Measurements from ENCODE around the gene POGLUT2. TPM values are rescaled to one million over a fixed set of nuclear protein-coding genes. Genes with fewer than 3 reads are reported as not detected.

Gene POGLUT2
- total RNA-seq, 6 donors from 2014 or later: 1.6 to 8.4 (median 3.8) TPM

DNA sequence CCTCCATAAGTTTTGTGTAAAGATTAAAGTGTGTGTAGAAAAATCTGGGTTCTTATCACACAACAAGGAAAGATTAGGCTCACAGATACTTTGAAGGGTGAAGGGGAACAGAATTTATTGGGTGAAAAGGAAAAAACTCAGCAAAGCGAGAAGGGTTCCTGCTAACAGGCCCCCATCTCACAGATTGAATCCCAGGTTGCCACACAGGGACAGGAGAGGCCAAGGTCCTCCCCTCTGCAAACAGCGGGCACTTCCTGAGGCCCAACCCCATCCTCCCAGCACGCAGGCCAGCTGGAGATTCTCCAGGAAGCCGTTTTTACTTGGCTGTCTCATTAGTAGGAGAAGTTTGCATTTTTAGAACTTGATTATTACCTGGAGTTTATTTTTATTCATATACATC is 31.9 kb upstream of the POGLUT2 start:
- H3K36me3 ChIP-seq: peaks cover 0 to 39% (median 0%) of the 10 kb centered on the region in 4 donors
- H3K4me3 ChIP-seq: no peak overlapping the region
- no peak for DNase-seq
- TF ChIP-seq EP300 (IDR thresholded peaks at IDR 0.05) (no peak), POLR2A (IDR thresholded peaks at IDR 0.05) (no peak), POLR2AphosphoS5 (IDR thresholded peaks at IDR 0.05) (no peak)
- TF ChIP-seq, protein P1, sequence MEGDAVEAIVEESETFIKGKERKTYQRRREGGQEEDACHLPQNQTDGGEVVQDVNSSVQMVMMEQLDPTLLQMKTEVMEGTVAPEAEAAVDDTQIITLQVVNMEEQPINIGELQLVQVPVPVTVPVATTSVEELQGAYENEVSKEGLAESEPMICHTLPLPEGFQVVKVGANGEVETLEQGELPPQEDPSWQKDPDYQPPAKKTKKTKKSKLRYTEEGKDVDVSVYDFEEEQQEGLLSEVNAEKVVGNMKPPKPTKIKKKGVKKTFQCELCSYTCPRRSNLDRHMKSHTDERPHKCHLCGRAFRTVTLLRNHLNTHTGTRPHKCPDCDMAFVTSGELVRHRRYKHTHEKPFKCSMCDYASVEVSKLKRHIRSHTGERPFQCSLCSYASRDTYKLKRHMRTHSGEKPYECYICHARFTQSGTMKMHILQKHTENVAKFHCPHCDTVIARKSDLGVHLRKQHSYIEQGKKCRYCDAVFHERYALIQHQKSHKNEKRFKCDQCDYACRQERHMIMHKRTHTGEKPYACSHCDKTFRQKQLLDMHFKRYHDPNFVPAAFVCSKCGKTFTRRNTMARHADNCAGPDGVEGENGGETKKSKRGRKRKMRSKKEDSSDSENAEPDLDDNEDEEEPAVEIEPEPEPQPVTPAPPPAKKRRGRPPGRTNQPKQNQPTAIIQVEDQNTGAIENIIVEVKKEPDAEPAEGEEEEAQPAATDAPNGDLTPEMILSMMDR (IDR thresholded peaks at IDR 0.05): no peak
- 24 to 29% methylated on average over 4 of the region's 4 CpGs for WGBS, 2 donors
- H3K27me3 ChIP-seq: no peaks in the 10 kb centered on the region
- no peak for ATAC-seq (ENCODE audit: low FRiP score in 2 of 2)
- peaks cover 0 to 4% (median 2%) of the 10 kb centered on the region in 4 donors for H3K4me1 ChIP-seq
- H3K27ac ChIP-seq: no peak overlapping the region
- H3K9me3 ChIP-seq: no peaks in the 10 kb centered on the region

DNA sequence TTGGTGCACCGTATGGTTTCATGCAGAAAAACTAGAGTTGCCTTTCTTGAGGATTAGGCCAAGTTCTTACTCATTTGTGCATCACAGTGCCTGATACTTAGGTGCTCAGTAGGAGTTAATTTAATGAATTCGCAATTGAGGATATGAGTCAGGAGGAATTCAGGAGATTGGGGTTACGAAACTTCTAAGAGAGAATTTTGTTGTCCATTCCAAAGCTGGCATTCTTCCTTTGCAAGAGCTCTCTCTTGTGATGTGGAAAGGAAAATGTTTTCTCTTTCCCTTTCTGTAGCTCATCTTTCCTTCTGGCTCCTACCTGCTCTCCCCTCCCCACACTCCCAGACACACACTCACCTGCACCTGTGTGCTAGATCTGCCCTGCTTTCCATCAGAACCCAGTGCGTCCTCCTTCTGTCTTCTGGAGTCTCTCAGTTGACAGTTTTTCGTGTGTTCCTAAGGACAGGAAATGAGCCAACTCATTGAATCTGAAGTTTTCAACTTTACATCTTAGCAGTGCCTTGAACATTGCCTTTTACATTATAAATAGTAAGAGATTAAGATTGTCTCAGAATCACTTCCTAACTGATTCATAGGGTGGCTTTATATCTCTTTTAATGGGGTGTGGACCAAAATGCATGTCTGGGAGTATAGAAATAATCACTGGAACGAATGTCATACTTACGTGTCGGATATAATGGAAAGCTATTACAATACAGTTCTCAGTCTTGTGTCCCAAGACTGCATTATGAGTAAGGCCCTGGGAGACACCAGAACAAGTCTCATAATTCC is 27.3 kb upstream of the POGLUT2 start:
- 78 to 86% methylated on average over 8 of the region's 8 CpGs for WGBS, 2 donors
- no peak for DNase-seq

DNA sequence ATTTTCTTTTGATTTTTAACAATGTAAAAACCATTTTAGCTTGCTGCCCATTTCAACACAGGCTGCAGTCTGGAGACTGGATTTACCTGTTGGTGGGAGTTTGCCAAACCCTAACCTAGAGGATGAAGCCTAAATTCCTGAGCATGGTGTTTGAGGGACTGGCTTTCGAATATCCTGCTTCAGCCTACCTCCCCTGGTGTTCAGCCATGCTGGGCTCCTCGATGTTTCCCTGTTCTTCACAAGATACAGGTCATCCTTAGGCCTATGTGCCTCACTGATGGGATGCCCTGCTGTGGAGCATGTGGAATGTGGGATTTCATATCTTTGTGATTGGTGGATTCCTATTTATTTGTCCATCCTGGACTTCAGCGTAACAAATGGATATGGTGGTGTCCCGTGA is 26.6 kb upstream of the POGLUT2 start:
- no peaks in the 10 kb centered on the region for H3K4me1 ChIP-seq
- H3K27me3 ChIP-seq: no peaks in the 10 kb centered on the region
- H3K9me3 ChIP-seq: no peaks in the 10 kb centered on the region
- peaks cover 0 to 50% (median 6%) of the 10 kb centered on the region in 4 donors for H3K36me3 ChIP-seq
- H3K4me3 ChIP-seq: no peak overlapping the region
- ATAC-seq (ENCODE audit: low FRiP score in 2 of 2) (no peak), DNase-seq (no peak)
- no peak overlapping the region for H3K27ac ChIP-seq
- no peak for TF ChIP-seq EP300 (IDR thresholded peaks at IDR 0.05)
- no peak for TF ChIP-seq POLR2AphosphoS5 (IDR thresholded peaks at IDR 0.05)
- TF ChIP-seq, protein P1 (IDR thresholded peaks at IDR 0.05): no peak
- TF ChIP-seq POLR2A (IDR thresholded peaks at IDR 0.05): no peak
- WGBS, 2 donors: 86 to 95% methylated on average over 4 of the region's 4 CpGs

More for the DNA sequence above, 27.3 kb upstream of the POGLUT2 start:
- Histone ChIP-seq H3K4me1 (peaks cover 0 to 4% (median 2%) of the 10 kb centered on the region in 4 donors), H3K27me3 (no peaks in the 10 kb centered on the region), H3K4me3 (no peak overlapping the region), H3K27ac (no peak overlapping the region), H3K36me3 (peaks cover 0 to 46% (median 6%) of the 10 kb centered on the region in 4 donors), H3K9me3 (no peaks in the 10 kb centered on the region)
- ATAC-seq (ENCODE audit: low FRiP score in 2 of 2): no peak
- TF ChIP-seq EP300 (IDR thresholded peaks at IDR 0.05): no peak
- no peak for TF ChIP-seq POLR2A (IDR thresholded peaks at IDR 0.05)
- TF ChIP-seq POLR2AphosphoS5 (IDR thresholded peaks at IDR 0.05): no peak
- TF ChIP-seq, protein P1 (IDR thresholded peaks at IDR 0.05): no peak

DNA sequence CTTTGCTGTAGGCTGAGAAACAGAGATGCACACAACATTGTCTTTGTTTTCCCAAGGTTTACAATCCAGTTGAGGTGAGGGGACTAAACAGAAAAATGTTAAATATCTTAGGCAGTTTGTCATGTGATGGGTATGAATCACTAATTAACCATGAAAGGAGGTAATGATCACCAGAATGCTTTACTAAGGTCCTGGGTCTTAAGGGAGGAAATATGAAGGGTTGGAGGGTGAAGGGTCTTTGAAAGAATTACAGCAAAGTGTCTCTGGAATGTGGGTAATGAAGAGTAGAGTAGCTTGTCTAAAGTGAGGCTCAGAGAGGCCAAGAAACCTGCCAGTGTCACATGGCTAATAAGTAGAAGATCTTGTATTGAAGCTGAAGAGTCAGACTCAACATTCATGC is 19.1 kb upstream of the POGLUT2 start:
- no peak overlapping the region for H3K27ac ChIP-seq
- TF ChIP-seq POLR2AphosphoS5 (IDR thresholded peaks at IDR 0.05) (no peak), POLR2A (IDR thresholded peaks at IDR 0.05) (no peak), EP300 (IDR thresholded peaks at IDR 0.05) (no peak)
- TF ChIP-seq, protein P1 (IDR thresholded peaks at IDR 0.05): no peak

More for the DNA sequence above, 19.1 kb upstream of the POGLUT2 start:
- Histone ChIP-seq H3K9me3 (no peaks in the 10 kb centered on the region), H3K4me1 (peaks cover 0 to 2% (median under 1%) of the 10 kb centered on the region in 4 donors), H3K27me3 (no peaks in the 10 kb centered on the region), H3K4me3 (no peak overlapping the region), H3K36me3 (peaks cover 0 to 30% (median 8%) of the 10 kb centered on the region in 4 donors)
- DNase-seq: no peak
- no peak for ATAC-seq (ENCODE audit: low FRiP score in 2 of 2)

All from upper lobe of left lung (tissue), 6 donors.